PC-9 (cell line): ENCODE measurements around the gene WDR3. TPM values are rescaled to one million over a fixed set of nuclear protein-coding genes. Genes with fewer than 3 reads are reported as not detected.
A peak's percentile ranks its signal among the peaks of the same experiment; 100 is the strongest.

Experiments
- BruUV-seq: library from RNA; stranded (reverse); fragments of 400-500 nt; replicated peaks from 2 replicates; lab custom pipeline; 2021; lab: Mats Ljungman, UMichigan
- CTCF ChIA-PET: fragments of 300-600 bp; sonication (Branson Sonifier 250); formaldehyde crosslinking; loops from one replicate; lab custom pipeline; 2022; ENCODE audit warnings: antibody characterized with exemption; lab: Charles Lee
- POLR2A ChIA-PET: fragments of 300-600 bp; sonication (Branson Sonifier 250); formaldehyde crosslinking; loops from one replicate; lab custom pipeline; 2022; ENCODE audit warnings: antibody characterized with exemption; ENCODE audit not compliant: unreplicated experiment; lab: Charles Lee
- DNase-seq, 2 experiments: peaks; one replicate each; pipeline versions ENCODE4 v3.0.0 to v3.0.0-alpha.2; 2015 to 2022; ENCODE audit warnings: mixed read lengths in 1 of 2
- H2AFZ ChIP-seq: fragments of 200-600 bp; sonication (generic); 2 replicates; pipeline ENCODE4 v1.8.1; 2017; ENCODE audit warnings: antibody characterized with exemption
- H3F3A ChIP-seq: fragments of 200-600 bp; sonication (generic); 2 replicates; pipeline ENCODE4 v1.8.1; 2017; ENCODE audit warnings: antibody characterized with exemption, mild to moderate bottlenecking, low read depth; ENCODE audit not compliant: insufficient read depth
- H3K27ac ChIP-seq: fragments of 200-600 bp; sonication (generic); 2 replicates; pipeline ENCODE4 v1.6.1; 2016; ENCODE audit warnings: mixed run types
- H3K27me3 ChIP-seq: fragments of 200-600 bp; sonication (generic); 2 replicates; pipeline ENCODE4 v1.6.1; 2016; ENCODE audit warnings: low read depth, mixed run types; ENCODE audit not compliant: insufficient read depth
- H3K36me3 ChIP-seq: fragments of 200-600 bp; sonication (generic); 2 replicates; pipeline ENCODE4 v1.6.1; 2016; ENCODE audit warnings: low read depth, mixed run types
- H3K4me1 ChIP-seq: fragments of 200-600 bp; sonication (generic); replicated peaks from 2 replicates; pipeline ENCODE4 v1.6.1; 2016; ENCODE audit warnings: mixed run types; ENCODE audit not compliant: insufficient read depth
- H3K4me2 ChIP-seq: fragments of 200-600 bp; sonication (generic); 2 replicates; pipeline ENCODE4 v1.6.1; 2017; ENCODE audit warnings: mixed run types
- H3K4me3 ChIP-seq: fragments of 200-600 bp; sonication (generic); 2 replicates; pipeline ENCODE4 v1.6.1; 2016; ENCODE audit warnings: mixed run types
- H3K79me2 ChIP-seq: fragments of 200-600 bp; sonication (generic); 2 replicates; pipeline ENCODE4 v1.6.1; 2017; ENCODE audit warnings: low read depth, mixed run types
- H3K9me2 ChIP-seq: fragments of 200-600 bp; sonication (generic); 2 replicates; pipeline ENCODE4 v1.8.1; 2017; ENCODE audit warnings: mild to moderate bottlenecking; ENCODE audit not compliant: insufficient read depth
- H3K9me3 ChIP-seq: fragments of 200-600 bp; sonication (generic); 2 replicates; pipeline ENCODE4 v1.8.1; 2016; ENCODE audit warnings: low read depth; ENCODE audit not compliant: insufficient read depth
- H4K20me1 ChIP-seq: fragments of 200-600 bp; sonication (generic); 2 replicates; pipeline ENCODE4 v1.8.1; 2017; ENCODE audit not compliant: insufficient read depth
- CTCF ChIP-seq: fragments of 200-600 bp; sonication (generic); conservative IDR thresholded peaks from 2 replicates; pipeline ENCODE4 v1.6.1; 2017; ENCODE audit warnings: mixed run types, antibody characterized with exemption, mild to moderate bottlenecking, moderate library complexity
- EZH2 ChIP-seq: fragments of 200-600 bp; sonication (generic); IDR thresholded peaks from 2 replicates; pipeline ENCODE4 v1.8.0; 2017; ENCODE audit warnings: antibody characterized with exemption, low read depth
- intact Hi-C: fragments of 100-400 bp; cut with micrococcal nuclease; formaldehyde crosslinking; loops from one replicate; pipeline ENCODE4 v1.10.0; 2022; ENCODE audit not compliant: unreplicated experiment
- total RNA-seq: library from RNA; stranded (reverse); gene quantifications from 2 replicates; pipeline ENCODE4 v1.2.3, GENCODE V29; 2021

WDR3 gene
- total RNA-seq, 1 experiment from 2014 or later: 38.3 TPM

- peaks cover 34% of the 10 kb centered on the region for H3K4me1 ChIP-seq
- peak; percentile 60 to 80 for DNase-seq
- H3K9me2 ChIP-seq: no peaks in the 10 kb centered on the region
- peaks cover 25% of the 10 kb centered on the region for H3K36me3 ChIP-seq
- peak overlapping the region; percentile 12; the same call in 1 of the 2 replicates for H3K27ac ChIP-seq
- no peaks in the 10 kb centered on the region for H3K9me3 ChIP-seq
- intact Hi-C loops: no loop called here
- ChIA-PET POLR2A (interaction anchor here (0.5 to 0.7 kb wide), 3 partner anchors 31 to 767 kb away, joined by 3 to 7 read pairs (median 6); no protein-coding TSS in a partner anchor), CTCF (interaction anchor here (0.6 kb wide), 1 partner anchor 501 kb away, joined by 4 read pairs; no protein-coding TSS in a partner anchor)
- no peaks in the 10 kb centered on the region for H3K27me3 ChIP-seq
- H3K4me3 ChIP-seq: peak overlapping the region; percentile 72
- BruUV-seq: no TSS peak
- peak overlapping the region; percentile 88 for H3K4me2 ChIP-seq
- H3K79me2 ChIP-seq: peaks cover 96% of the 10 kb centered on the region
- H3F3A ChIP-seq: peaks cover 6% of the 10 kb centered on the region; the same call in 1 of the 2 replicates
- H4K20me1 ChIP-seq: peaks cover 51% of the 10 kb centered on the region
- peak overlapping the region; percentile 99 for H2AFZ ChIP-seq
- peak; percentile 36; the same call in 1 of the 2 replicates for TF ChIP-seq CTCF
- no peak for TF ChIP-seq EZH2
These were observed 627 bp upstream of the WDR3 start for GRCh38 chr1:117928881-117929342.

- no peaks in the 10 kb centered on the region for H3K27me3 ChIP-seq
- TSS peak; percentile 46 for BruUV-seq
- H3K27ac ChIP-seq: 0 out of 2 replicates have a peak overlapping the region, but pooled peaks have one; percentile 1
- H2AFZ ChIP-seq: peak overlapping the region; percentile 99
- H3K79me2 ChIP-seq: peaks cover 92% of the 10 kb centered on the region
- H3K4me2 ChIP-seq: peak overlapping the region; percentile 81
- CTCF ChIA-PET: no interaction called here
- H3F3A ChIP-seq: peaks cover 6% of the 10 kb centered on the region; the same call in 1 of the 2 replicates
- H3K4me1 ChIP-seq: peaks cover 34% of the 10 kb centered on the region
- H4K20me1 ChIP-seq: peaks cover 51% of the 10 kb centered on the region
- H3K4me3 ChIP-seq: peak overlapping the region; percentile 72
- no peaks in the 10 kb centered on the region for H3K9me2 ChIP-seq
- DNase-seq: no peak
- POLR2A ChIA-PET: interaction anchor here (0.6 kb wide), 1 partner anchor 317 kb away, joined by 4 read pairs; no protein-coding TSS in a partner anchor
- intact Hi-C loops: no loop called here
- no peaks in the 10 kb centered on the region for H3K9me3 ChIP-seq
- H3K36me3 ChIP-seq: peaks cover 28% of the 10 kb centered on the region
- no peak for TF ChIP-seq EZH2
- no peak for TF ChIP-seq CTCF
These were observed 571 bp downstream of the WDR3 start for GRCh38 chr1:117930173-117930447.

GRCh38 chr1:117930484-117930883 is 945 bp downstream of the WDR3 start:
- H4K20me1 ChIP-seq: peaks cover 51% of the 10 kb centered on the region
- intact Hi-C loops: no loop called here
- peak in 1 of 2 experiments; percentile 52 for DNase-seq
- H3K9me3 ChIP-seq: no peaks in the 10 kb centered on the region
- ChIA-PET CTCF (no interaction called here), POLR2A (interaction anchor here (0.6 kb wide), 1 partner anchor 317 kb away, joined by 4 read pairs; no protein-coding TSS in a partner anchor)
- H3K4me2 ChIP-seq: peak overlapping the region; percentile 81
- no peaks in the 10 kb centered on the region for H3K27me3 ChIP-seq
- no peak for TF ChIP-seq EZH2
- TF ChIP-seq CTCF: no peak
- H3K79me2 ChIP-seq: peaks cover 88% of the 10 kb centered on the region
- H3F3A ChIP-seq: peaks cover 6% of the 10 kb centered on the region; the same call in 1 of the 2 replicates
- H3K36me3 ChIP-seq: peaks cover 31% of the 10 kb centered on the region
- peak overlapping the region; percentile 99 for H2AFZ ChIP-seq
- peaks cover 34% of the 10 kb centered on the region for H3K4me1 ChIP-seq
- BruUV-seq: no TSS peak
- no peaks in the 10 kb centered on the region for H3K9me2 ChIP-seq
- H3K27ac ChIP-seq: 0 out of 2 replicates have a peak overlapping the region, but pooled peaks have one; percentile 1
- peak overlapping the region; percentile 72 for H3K4me3 ChIP-seq
